Measurements from ENCODE around the gene SFMBT2. TPM values are rescaled to one million over a fixed set of nuclear protein-coding genes. Genes with fewer than 3 reads are reported as not detected.

SFMBT2 gene
- total and polyA plus RNA-seq, 8 donors, result 4.1 to 12.6 (median 5.2) TPM

DNA sequence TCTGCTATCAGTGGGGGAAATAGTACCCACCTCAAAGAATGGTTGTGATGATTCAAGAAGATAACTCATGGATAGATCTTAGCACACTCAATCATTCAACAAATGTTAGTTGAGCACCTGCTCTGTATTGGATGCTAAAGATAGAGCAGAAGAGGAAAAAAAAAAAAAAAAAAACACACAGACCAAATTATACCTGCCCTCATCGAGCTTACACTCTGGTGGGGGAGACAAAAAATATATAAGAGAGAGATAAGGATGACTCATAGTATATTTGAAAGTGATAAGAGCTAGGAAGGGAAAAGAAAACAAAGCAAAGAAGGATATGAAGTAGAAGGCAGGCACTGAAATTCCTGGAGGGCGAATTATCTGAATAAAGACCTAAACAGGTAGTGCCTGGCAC is 258.5 kb downstream of the SFMBT2 start:
- TF ChIP-seq, protein P1, sequence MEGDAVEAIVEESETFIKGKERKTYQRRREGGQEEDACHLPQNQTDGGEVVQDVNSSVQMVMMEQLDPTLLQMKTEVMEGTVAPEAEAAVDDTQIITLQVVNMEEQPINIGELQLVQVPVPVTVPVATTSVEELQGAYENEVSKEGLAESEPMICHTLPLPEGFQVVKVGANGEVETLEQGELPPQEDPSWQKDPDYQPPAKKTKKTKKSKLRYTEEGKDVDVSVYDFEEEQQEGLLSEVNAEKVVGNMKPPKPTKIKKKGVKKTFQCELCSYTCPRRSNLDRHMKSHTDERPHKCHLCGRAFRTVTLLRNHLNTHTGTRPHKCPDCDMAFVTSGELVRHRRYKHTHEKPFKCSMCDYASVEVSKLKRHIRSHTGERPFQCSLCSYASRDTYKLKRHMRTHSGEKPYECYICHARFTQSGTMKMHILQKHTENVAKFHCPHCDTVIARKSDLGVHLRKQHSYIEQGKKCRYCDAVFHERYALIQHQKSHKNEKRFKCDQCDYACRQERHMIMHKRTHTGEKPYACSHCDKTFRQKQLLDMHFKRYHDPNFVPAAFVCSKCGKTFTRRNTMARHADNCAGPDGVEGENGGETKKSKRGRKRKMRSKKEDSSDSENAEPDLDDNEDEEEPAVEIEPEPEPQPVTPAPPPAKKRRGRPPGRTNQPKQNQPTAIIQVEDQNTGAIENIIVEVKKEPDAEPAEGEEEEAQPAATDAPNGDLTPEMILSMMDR (IDR thresholded peaks at IDR 0.05), result no peak
- Histone ChIP-seq H3K27me3 (peaks cover 0 to 1% of the 10 kb centered on the region in 2 donors), H3K27ac (no peak overlapping the region), H3K9me3 (no peaks in the 10 kb centered on the region), H3K4me1 (peaks cover 0 to 5% of the 10 kb centered on the region in 2 donors), H3K36me3 (no peaks in the 10 kb centered on the region), H3K4me3 (no peak overlapping the region)
- ATAC-seq, result no peak
- DNase-seq, result no peak
- intact Hi-C loops (cut with DNase I), result no loop called here

DNA sequence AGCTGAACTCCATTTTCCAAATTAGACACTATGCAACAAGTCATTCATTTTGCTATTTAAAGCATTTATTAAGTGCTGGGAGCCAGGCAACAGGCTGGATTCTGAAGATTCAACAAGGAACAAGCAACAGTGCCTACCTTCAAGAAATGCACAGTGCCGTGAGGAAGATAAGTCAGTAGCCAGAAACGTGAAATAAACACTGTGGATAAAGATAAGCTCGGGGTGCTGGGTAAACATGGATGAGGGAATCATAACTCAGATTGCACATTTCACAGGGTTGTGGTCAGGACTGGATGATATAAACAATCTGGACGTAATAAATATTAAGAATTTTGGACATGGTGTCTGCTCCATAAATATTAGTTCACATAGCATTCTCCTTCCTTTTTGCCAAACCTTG is 259.3 kb downstream of the SFMBT2 start:
- H3K36me3 ChIP-seq, result no peaks in the 10 kb centered on the region
- H3K27me3 ChIP-seq, result peaks cover 0 to 9% of the 10 kb centered on the region in 2 donors
- intact Hi-C loops (cut with DNase I), result no loop called here
- no peak overlapping the region for H3K27ac ChIP-seq
- ATAC-seq (no peak), DNase-seq (no peak)
- H3K9me3 ChIP-seq, result no peaks in the 10 kb centered on the region
- no peaks in the 10 kb centered on the region for H3K4me1 ChIP-seq
- TF ChIP-seq, protein P1 (IDR thresholded peaks at IDR 0.05), result no peak
- H3K4me3 ChIP-seq, result no peak overlapping the region

DNA sequence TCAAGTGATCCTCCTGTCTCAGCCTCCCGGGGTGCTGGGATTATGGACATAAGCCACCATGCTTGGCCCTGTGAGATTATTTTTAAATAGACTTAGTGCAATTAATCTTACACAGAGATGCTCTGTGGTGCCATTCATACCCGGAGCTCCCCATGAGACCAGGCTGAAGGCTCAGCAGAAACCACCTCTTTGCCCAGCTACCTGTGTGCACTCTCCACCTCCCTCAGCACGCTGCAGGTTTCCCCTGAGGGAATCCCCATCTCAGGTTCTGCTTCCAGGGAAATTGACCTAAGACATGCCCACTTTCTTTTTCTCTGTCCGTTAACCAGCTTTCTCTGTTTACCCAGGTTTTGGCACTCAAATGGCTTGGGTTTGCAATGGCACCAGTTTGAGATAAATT is 260.5 kb downstream of the SFMBT2 start:
- Histone ChIP-seq H3K36me3 (no peaks in the 10 kb centered on the region), H3K27me3 (peaks cover 0 to 14% of the 10 kb centered on the region in 2 donors), H3K4me3 (no peak overlapping the region), H3K4me1 (no peaks in the 10 kb centered on the region), H3K9me3 (no peaks in the 10 kb centered on the region), H3K27ac (no peak overlapping the region)
- no peak for ATAC-seq
- intact Hi-C loops (cut with DNase I), result no loop called here
- no peak for DNase-seq
- TF ChIP-seq, protein P1 (IDR thresholded peaks at IDR 0.05), result no peak

DNA sequence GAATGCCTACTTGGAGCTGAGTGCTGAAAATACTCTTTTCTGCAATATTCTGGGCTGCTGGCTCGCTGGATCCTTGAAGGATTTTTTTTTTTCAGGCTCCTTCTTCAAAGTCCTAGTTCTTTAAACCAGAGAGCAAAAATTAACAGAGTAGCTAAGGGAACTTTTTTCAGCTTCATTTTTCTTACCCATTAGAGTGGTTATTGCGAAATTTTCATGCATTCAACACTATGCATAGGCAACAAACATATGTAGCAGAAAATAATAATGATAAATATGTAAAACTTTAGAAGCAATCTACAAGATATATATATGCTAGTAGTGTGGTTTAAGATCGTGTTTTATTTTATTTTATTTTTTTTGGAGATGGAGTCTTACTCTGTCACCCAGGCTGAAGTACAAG is 264.6 kb downstream of the SFMBT2 start:
- Histone ChIP-seq H3K4me1 (no peaks in the 10 kb centered on the region), H3K27me3 (peaks cover 0 to 14% of the 10 kb centered on the region in 2 donors), H3K9me3 (no peaks in the 10 kb centered on the region), H3K27ac (no peak overlapping the region), H3K36me3 (no peaks in the 10 kb centered on the region), H3K4me3 (no peak overlapping the region)
- DNase-seq, result no peak
- ATAC-seq, result no peak
- TF ChIP-seq, protein P1 (IDR thresholded peaks at IDR 0.05), result no peak
- intact Hi-C loops (cut with DNase I), result no loop called here

DNA sequence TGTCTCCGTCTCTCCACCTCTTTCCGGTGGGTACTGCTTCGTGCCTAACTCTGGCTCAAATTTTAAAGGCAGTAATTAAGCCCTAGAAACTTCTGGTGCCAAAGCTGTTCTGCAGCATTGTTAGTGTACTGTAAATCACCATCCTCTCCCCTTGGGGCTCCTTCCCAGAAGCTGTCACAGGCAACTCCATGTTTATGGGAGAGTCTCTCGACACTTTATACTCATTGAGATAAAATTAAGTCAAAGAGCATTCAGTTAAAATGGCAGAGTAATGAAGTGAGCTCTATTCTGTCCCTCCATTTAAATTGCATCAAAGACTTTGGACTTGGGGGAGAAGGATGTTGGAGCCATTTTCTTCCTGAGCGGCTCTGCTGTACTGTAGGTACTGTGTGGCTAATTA is 274.8 kb downstream of the SFMBT2 start:
- H3K27ac ChIP-seq, result no peak overlapping the region
- H3K27me3 ChIP-seq, result no peaks in the 10 kb centered on the region
- ATAC-seq (no peak), DNase-seq (no peak)
- no peak overlapping the region for H3K4me3 ChIP-seq
- intact Hi-C loops (cut with DNase I), result no loop called here
- H3K4me1 ChIP-seq, result no peaks in the 10 kb centered on the region
- TF ChIP-seq, protein P1 (IDR thresholded peaks at IDR 0.05), result no peak
- no peaks in the 10 kb centered on the region for H3K36me3 ChIP-seq
- peaks cover 0 to 2% of the 10 kb centered on the region in 2 donors for H3K9me3 ChIP-seq

Measured in left lung (tissue), 10 donors.